ENCODE measurements around the gene FALEC. TPM values are rescaled to one million over a fixed set of nuclear protein-coding genes. Genes with fewer than 3 reads are reported as not detected.

FALEC gene
- total RNA-seq, 1 donor from 2014 or later: not detected

DNA sequence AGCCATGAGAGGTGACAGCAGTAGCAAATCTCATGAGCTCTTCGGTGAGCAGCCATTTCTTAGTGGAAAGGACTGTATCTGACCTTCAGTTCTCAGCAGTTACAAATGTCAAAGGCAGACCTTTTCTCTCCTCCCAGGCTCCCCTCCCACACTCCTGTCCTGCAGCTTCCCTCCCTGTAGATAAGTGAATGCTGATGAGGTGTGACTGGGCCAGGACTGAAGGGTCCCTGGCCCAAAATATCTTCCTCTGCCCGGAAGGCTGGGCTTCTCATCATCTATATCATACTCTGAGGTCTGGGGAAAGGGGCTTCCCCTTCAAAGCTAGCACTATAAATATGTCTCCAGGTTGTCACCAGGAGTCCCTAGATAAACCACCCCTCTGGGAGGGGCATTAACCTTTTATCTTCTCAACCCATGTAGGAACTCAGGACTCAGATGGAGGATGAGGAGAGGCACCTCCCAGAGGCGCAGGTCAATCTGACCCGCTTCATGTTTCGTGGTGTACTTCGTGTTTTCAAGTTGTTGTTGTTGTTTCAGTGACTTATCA is 30.0 kb downstream of the FALEC start:
- DNase-seq (ENCODE audit: low read depth): no peak
- no peak overlapping the region for H3K4me3 ChIP-seq (ENCODE audit: low read depth, low read length)
- no peak for TF ChIP-seq CTCF (conservative IDR thresholded peaks at IDR 0.05; ENCODE audit: low read depth, low read length)

- no peak overlapping the region for H3K4me3 ChIP-seq (ENCODE audit: low read depth, low read length)
- no peak for DNase-seq (ENCODE audit: low read depth)
- no peak for TF ChIP-seq CTCF (conservative IDR thresholded peaks at IDR 0.05; ENCODE audit: low read depth, low read length)
Observed at GRCh38 chr1:150546294-150546937, 30.9 kb downstream of the FALEC start.

DNA sequence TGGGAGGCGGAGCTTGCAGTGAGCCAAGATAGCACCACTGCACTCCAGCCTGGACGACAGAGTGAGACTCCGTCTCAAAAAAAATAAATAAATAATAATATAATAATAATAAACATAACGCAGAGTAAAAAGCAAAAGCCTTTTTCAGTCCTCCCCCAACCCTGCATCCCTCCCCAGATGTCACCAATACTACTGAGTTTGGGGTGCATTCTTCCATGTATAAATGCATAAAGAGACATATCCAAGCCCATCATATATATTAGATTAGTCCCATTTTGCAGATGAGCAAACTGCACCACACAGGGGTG is 32.7 kb downstream of the FALEC start:
- no peak for TF ChIP-seq CTCF (conservative IDR thresholded peaks at IDR 0.05; ENCODE audit: low read depth, low read length)
- H3K4me3 ChIP-seq (ENCODE audit: low read depth, low read length): peak overlapping the region; percentile 64
- DNase-seq (ENCODE audit: low read depth): no peak

- H3K4me3 ChIP-seq (ENCODE audit: low read depth, low read length): peak within 1 kb of the TSS; percentile 64
- TF ChIP-seq CTCF (conservative IDR thresholded peaks at IDR 0.05; ENCODE audit: low read depth, low read length): peak; percentile 23
- DNase-seq (ENCODE audit: low read depth): no peak
Observed at GRCh38 chr1:150548632-150549495, 33.3 kb downstream of the FALEC start, which contains the start of gene ADAMTSL4. Gene ADAMTSL4, plus strand, starts transcription at chr1:150549408. Its CDS starts 2,881 bp downstream, at chr1:150552289.

GRCh38 chr1:150549496-150550221 is 34.1 kb downstream of the FALEC start:
- DNase-seq (ENCODE audit: low read depth): no peak
- TF ChIP-seq CTCF (conservative IDR thresholded peaks at IDR 0.05; ENCODE audit: low read depth, low read length): peak; percentile 35
- peak overlapping the region; percentile 64 for H3K4me3 ChIP-seq (ENCODE audit: low read depth, low read length)

GRCh38 chr1:150550222-150551050 is 34.9 kb downstream of the FALEC start:
- peak overlapping the region; percentile 64 for H3K4me3 ChIP-seq (ENCODE audit: low read depth, low read length)
- no peak for DNase-seq (ENCODE audit: low read depth)
- TF ChIP-seq CTCF (conservative IDR thresholded peaks at IDR 0.05; ENCODE audit: low read depth, low read length): no peak
